ENCODE data around the gene PHF12. TPM values are rescaled to one million over a fixed set of nuclear protein-coding genes. Genes with fewer than 3 reads are reported as not detected.

The PHF12 gene
- total and polyA plus RNA-seq, 2 of the 13 experiments (the other 11 are each of a cell fraction or from before 2014, with no cell fraction given): 9.8 to 17.1 TPM

GRCh38 chr17:28951991-28952975, 965 bp upstream of the PHF12 start (continued):
- TF ChIP-seq KDM5A (IDR thresholded peaks at IDR 0.05; ENCODE audit: borderline replicate concordance, low read length): peak; percentile 79; the same call in 1 of the 2 replicates
- no peak for TF ChIP-seq NFIB (CRISPR knock-in tag; IDR thresholded peaks at IDR 0.05; ENCODE audit: borderline replicate concordance)
- TF ChIP-seq CCAR2 (optimal IDR thresholded peaks at IDR 0.05; ENCODE audit: low read depth, low read length): no peak
- peak; percentile 66 for TF ChIP-seq GATAD2A (CRISPR knock-in tag; IDR thresholded peaks at IDR 0.05)
- TF ChIP-seq PAX8 (CRISPR knock-in tag; IDR thresholded peaks at IDR 0.05; ENCODE audit: borderline replicate concordance): peak; percentile 91; the same call in 1 of the 2 replicates
- no peak for TF ChIP-seq ZBTB8A (CRISPR knock-in tag; IDR thresholded peaks at IDR 0.05; ENCODE audit: borderline replicate concordance, low read depth)
- peak; percentile 95; the same call in 1 of the 2 replicates for TF ChIP-seq THAP9 (CRISPR knock-in tag; IDR thresholded peaks at IDR 0.05; ENCODE audit: borderline replicate concordance)
- peak; percentile 96 for TF ChIP-seq ZNF350 (CRISPR knock-in tag; IDR thresholded peaks at IDR 0.05; ENCODE audit: borderline replicate concordance, low read depth)
- TF ChIP-seq MATR3 (CRISPR knock-in tag; IDR thresholded peaks at IDR 0.05): no peak
- 0 out of 2 replicates have a peak, but pooled peaks have one; percentile 90 for TF ChIP-seq GTF3A (CRISPR knock-in tag; conservative IDR thresholded peaks at IDR 0.05)
- peak; percentile 73 to 93; a peak in 3 of 4 replicates for TF ChIP-seq HMGXB4 (CRISPR knock-in tag; IDR thresholded peaks at IDR 0.05; ENCODE audit: borderline replicate concordance in 1 of 2, low read depth in 1 of 2)
- no peak for TF ChIP-seq ZBTB43 (CRISPR knock-in tag; conservative IDR thresholded peaks at IDR 0.05)
- no peak for TF ChIP-seq NFKBIZ (CRISPR knock-in tag; IDR thresholded peaks at IDR 0.05)
- TF ChIP-seq E2F5 (CRISPR knock-in tag; conservative IDR thresholded peaks at IDR 0.05): no peak
- TF ChIP-seq CREM (IDR thresholded peaks at IDR 0.05): peak; percentile 100
- TF ChIP-seq CREM (CRISPR knock-in tag; IDR thresholded peaks at IDR 0.05): no peak
- TF ChIP-seq MXI1 (IDR thresholded peaks at IDR 0.05; ENCODE audit: borderline replicate concordance, low read depth, low read length): peak; percentile 95; the same call in 1 of the 3 replicates
- peak; percentile 47; the same call in 1 of the 2 replicates for TF ChIP-seq ELF3 (CRISPR knock-in tag; IDR thresholded peaks at IDR 0.05)
- TF ChIP-seq SMYD3 (CRISPR knock-in tag; IDR thresholded peaks at IDR 0.05): 0 out of 2 replicates have a peak, but pooled peaks have one; percentile 57
